Colon (tissue), 2 donors: ENCODE data around the gene ANKRD24.
"Not testable (repeated sequence)": the region's sequence is repeated elsewhere in the genome, so short reads cannot be mapped to it uniquely, and the experiment has no call there.

ENCODE experiments used
- FAIRE-seq: peaks from 2 replicates; lab custom pipeline; 2012; peaks lifted over from hg19 to GRCh38; lab: Jason Lieb, UNC
- donor health status: control.
- donor health status: control.

The ANKRD24 gene

GRCh38 chr19:4182084-4182810, at the start of gene ANKRD24, which contains the start of gene SIRT6:
TSS of gene ANKRD24 (plus strand) at chr19:4182689. CDS start at chr19:4186426, 3,737 bp downstream.
TSS of gene SIRT6 (minus strand) at chr19:4182563. CDS start at chr19:4182539, 24 bp downstream.
- no peak for FAIRE-seq

GRCh38 chr19:4134351-4134750, 48.1 kb upstream of the ANKRD24 start:
- no peak for FAIRE-seq

- FAIRE-seq: not testable (repeated sequence)
These were observed 47.1 kb upstream of the ANKRD24 start for GRCh38 chr19:4135386-4135785.

GRCh38 chr19:4136680-4137088, 45.8 kb upstream of the ANKRD24 start:
- FAIRE-seq: no peak

- no peak for FAIRE-seq
These were observed 44.0 kb upstream of the ANKRD24 start for GRCh38 chr19:4138445-4138844.

- FAIRE-seq: no peak
These were observed 42.8 kb upstream of the ANKRD24 start for GRCh38 chr19:4139614-4140236.

- FAIRE-seq: no peak
These were observed 42.2 kb upstream of the ANKRD24 start for GRCh38 chr19:4140237-4140711.

- not testable (repeated sequence) for FAIRE-seq
These were observed 39.6 kb upstream of the ANKRD24 start for GRCh38 chr19:4142916-4143315.

GRCh38 chr19:4144666-4145249, 37.7 kb upstream of the ANKRD24 start:
- no peak for FAIRE-seq

GRCh38 chr19:4149518-4150288, 32.8 kb upstream of the ANKRD24 start:
- FAIRE-seq: no peak

- FAIRE-seq: no peak
These were observed 30.9 kb upstream of the ANKRD24 start for GRCh38 chr19:4151623-4152022.

- no peak for FAIRE-seq
These were observed 30.1 kb upstream of the ANKRD24 start for GRCh38 chr19:4152241-4152998.

GRCh38 chr19:4154571-4155312, 27.7 kb upstream of the ANKRD24 start:
- FAIRE-seq: no peak

- no peak for FAIRE-seq
These were observed 25.3 kb upstream of the ANKRD24 start for GRCh38 chr19:4157164-4157563.

GRCh38 chr19:4157971-4158370, 24.5 kb upstream of the ANKRD24 start:
- not testable (repeated sequence) for FAIRE-seq

- FAIRE-seq: no peak
These were observed 20.9 kb upstream of the ANKRD24 start for GRCh38 chr19:4161415-4162077.

GRCh38 chr19:4164262-4164661, 18.2 kb upstream of the ANKRD24 start:
- no peak for FAIRE-seq

- FAIRE-seq: no peak
These were observed 10.8 kb upstream of the ANKRD24 start for GRCh38 chr19:4171676-4172075.

GRCh38 chr19:4172861-4173473, 9.5 kb upstream of the ANKRD24 start:
- FAIRE-seq: no peak
